HG03097 (cell line): ENCODE results near the gene C3AR1.

Experiments used
- ATAC-seq: cut with Tn5 transposase; IDR thresholded peaks from one replicate; pipeline ENCODE4 v1.9.1; 2021; ENCODE audit not compliant: unreplicated experiment, low FRiP score

Gene C3AR1

DNA sequence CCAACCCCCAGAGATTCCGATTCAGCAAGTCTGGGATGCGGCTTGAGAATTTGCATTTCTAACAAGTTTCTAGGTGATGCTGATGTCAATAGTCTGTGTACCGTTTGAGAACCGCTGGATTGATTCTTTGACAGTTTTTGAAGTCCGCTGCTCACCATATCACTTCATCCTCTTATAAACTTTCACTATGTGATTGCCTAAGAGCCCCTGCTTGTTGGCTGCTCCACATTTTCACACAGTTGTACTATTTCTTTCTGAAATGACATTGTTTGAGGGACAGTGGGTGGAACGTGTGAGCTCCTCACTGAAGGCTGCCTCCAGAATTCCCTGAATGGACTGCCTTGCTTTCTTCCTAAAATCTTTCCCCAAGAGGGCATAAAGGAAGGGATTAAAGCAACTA is 7.7 kb downstream of the C3AR1 start:
- no peak for ATAC-seq

DNA sequence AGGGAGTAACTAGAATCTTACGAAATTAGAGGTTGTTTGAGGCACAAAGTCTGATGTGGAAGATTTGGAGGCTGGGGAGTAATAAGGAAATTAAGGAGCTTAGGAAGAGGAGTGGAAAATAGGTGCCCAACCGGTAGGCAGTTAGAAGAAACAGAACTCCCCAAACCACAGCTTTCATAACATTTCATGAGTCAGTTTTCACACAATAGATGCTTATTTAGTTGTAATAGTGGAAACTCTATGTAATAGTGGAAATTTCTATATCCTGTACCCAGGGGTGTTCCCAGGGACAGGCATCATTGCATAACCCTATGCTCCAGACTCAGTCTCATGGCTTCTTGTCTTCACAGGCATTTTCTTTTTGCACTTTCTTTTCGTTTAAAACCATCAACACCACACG is 8.3 kb downstream of the C3AR1 start:
- no peak for ATAC-seq

DNA sequence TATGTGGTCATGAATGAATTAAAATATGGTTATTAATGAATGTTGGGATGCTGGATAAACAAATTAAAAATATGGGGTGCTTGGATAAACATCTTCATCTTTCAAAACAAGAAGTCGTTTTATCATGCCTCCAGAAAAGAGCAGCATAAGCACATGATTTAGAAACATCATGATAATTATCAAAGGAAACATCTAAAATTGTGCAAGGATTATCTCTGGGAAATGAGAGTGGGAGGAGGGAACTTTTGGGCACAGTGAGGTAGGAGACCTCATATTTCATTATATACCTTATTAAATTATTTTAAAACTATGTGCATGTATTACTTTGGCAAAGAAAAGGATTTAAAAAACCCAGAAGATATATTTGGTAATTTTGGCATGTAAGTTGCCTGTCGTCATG is 8.9 kb downstream of the C3AR1 start:
- no peak for ATAC-seq

DNA sequence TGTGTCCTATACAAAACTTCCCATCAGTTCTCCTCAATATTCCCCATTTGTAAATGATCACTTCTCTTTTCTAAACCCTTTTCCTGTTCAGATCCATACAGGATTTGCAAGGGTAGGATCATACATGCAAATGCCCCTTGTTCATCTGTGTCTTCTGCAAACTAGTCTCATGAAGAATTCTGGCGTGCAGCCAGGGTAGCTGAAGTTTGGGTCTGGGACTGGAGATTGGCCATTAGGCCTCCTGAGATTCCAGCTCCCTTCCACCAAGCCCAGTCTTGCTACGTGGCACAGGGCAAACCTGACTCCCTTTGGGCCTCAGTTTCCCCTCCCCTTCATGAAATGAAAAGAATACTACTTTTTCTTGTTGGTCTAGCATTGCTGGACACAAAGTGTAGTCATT is 11.3 kb downstream of the C3AR1 start:
- no peak for ATAC-seq

DNA sequence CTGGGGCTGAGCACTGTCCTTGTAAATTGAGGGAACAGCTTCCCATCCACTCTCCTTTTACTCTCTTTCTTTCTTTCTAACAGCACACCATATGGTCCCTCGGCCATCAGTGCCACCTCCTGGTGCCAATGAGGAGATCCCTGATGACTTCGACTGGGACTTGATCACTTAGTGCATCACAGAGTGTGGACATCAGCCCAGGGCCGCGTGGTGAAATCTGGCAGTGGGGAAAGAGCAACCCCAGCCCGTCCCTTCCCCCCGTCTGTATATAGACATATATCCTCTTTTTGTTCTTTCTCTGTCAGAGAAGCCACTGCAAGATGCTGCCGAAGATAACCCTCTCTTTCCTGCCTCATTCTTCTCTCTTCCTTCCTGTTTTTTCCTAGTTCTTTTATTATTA is 13.5 kb downstream of the C3AR1 start:
- ATAC-seq, result no peak

DNA sequence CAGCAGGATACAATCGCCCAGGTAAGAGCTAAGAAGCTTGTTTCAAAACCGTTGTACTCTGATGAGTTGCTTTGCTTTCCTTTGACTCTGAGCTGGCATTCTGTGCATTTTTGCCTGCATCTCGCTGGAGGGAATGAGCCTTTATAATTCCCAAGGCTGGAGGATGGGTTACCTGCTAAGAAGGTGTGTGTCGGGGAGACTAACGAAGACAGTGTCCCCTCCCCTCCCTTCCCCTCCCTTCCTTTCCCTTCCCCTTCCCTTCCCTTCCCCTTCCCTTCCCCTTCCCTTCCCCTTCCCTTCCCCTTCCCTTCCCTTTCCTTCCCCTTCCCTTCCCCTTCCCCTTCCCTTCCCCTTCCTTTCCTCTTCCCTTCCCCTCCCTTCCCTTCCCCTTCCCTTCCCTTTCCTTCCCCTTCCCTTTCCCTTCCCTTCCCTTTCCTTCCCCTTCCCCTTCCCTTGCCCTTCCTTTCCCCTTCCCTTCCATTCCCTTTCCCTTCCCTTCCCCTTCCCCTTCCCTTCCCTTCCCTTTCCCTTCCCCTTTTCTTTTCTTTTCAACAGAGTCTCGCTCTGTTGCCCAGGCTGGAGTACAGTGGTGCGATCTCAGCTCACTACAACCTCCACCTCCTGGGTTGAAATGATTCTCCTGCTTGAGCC is 15.4 kb downstream of the C3AR1 start:
- no peak for ATAC-seq

DNA sequence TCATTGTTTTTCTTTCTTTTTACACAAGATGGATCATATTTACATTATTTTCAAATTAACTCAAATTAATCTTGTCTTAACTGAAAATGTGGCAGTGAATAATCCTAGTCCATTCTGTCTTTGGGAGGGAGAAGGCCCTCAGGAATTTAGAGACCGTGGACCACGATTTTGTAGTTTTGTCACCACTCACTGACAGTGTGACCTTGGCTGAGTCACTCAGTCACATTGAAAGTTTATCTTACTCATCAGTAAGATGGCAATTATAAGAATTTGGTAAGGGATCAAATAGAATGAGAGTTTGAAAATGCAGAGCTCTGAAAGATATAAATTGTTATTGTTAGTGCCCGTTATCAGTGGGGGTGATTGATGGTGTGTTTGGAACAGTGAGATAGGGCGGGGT is 17.3 kb downstream of the C3AR1 start:
- ATAC-seq, result no peak

DNA sequence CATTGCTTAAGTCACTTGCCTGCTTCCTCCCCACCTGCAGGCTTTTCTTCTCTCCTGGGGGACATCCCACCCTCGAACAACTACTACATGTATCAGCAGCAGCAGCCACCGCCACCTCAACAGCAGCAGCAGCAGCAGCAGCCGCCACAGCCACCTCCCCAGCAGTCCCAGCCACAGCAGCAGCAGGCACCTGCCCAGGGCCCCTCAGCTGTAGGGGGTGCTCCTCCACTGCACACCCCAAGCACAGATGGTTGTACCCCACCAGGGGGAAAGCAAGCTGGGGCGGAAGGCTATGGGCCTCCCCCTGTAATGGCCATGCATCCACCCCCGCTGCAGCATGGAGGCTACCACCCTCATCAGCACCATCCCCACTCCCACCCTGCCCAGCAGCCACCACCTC is 18.3 kb downstream of the C3AR1 start:
- ATAC-seq, result no peak

DNA sequence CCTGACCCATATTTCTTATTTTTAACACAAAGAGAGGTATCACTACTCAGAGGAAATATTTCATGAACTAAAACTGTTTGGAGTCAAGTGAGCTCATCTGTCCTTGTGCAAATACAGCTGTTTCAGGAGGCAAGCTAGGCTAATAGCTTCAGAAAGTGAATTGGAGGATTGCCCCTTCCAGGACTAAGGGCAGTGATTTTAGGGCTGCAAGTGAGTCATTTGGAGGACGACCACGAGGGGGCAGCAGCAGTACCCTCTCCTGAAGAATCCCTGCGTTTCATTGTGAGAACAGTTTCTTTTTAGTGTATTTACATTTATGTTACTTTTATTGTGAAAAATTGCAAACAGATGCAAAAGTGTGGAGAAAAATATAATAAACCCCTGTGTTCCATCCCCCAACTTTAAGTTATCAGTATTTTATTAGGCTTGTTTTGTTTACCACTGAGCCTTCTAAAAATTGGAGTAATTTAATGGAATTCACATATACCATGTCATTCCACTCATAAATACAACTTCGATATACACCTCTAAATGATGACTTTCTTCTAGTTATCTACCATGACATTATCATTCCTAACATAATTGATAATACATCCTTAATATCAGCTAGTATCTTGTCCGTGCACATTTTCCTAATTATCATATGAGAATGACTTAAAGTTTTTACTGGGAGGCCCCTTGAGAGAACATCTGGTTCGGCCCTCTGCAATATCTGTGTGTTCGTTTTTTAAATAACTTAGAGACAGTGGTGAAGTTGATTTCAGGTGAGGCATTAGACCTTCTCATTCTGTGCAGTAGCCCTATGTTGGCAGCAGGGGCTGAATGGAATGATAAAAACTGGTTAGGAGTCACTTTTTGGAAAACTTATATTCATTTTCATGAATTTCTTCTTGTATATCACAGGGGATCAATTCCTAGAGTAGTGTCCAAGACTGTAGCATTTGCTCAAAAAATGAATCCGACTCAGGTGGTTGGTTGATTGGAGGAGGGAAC is 19.9 kb downstream of the C3AR1 start:
- no peak for ATAC-seq

DNA sequence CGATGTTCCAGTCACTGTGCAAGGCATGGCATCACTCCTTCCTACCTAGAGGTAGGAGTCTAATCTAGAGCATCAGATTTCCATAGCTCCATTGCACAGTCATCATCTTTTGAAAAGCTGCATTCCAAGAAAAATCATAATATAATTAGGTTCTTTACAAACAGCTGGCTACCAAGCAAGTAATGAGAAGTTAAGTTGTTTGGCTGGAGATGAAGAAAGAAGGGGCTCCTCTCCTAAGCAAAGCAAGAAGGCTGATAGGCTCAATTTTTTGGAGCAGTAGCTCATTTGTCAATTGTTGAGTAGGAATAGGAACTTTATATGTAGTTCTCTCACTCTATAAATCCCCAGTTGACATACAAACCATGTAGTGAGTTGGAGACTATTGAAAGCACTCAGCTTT is 25.4 kb downstream of the C3AR1 start:
- ATAC-seq, result no peak

DNA sequence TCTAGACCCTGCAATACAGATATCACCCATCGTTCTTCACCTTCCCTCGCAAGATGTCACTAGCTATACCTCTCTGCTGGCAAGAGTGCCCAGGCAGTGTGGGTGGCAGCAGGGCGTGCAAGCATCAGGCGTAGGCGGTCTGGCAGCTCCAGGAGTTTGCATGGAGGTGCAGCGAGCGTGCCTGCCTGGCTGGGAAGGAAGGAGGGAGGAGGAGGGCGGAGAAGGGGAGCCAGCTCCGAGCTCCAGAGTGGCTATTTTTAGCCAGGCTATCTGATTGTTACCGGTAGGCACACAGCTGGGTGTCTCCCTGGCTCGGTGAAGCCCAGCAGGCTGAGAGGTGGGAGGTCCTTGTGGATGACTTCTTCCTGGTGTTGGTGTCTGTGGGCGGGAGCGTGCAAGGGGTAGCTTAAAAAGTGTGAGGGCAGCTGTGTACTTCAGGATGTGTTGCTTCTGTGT is 27.5 kb downstream of the C3AR1 start:
- ATAC-seq, result no peak

DNA sequence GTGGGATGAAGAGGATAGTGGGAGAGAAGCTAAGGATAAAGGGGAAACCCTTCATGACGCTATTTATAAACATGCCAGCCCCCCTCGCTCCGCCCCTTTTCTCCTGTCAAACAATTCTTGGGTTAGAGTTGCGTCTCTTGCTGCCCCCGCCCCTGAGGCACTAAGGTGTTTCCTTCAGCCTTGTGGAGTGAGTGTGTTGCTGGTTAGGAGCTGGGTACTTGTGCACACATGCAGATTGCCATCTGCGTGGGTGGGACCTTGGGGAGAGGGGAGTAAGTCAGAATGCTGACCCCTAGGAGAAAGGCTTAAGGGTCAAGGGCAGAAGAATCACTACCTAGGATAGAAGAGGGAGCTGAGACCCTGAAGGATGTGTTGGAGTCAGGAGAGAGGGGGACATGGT is 28.2 kb downstream of the C3AR1 start:
- ATAC-seq, result no peak

DNA sequence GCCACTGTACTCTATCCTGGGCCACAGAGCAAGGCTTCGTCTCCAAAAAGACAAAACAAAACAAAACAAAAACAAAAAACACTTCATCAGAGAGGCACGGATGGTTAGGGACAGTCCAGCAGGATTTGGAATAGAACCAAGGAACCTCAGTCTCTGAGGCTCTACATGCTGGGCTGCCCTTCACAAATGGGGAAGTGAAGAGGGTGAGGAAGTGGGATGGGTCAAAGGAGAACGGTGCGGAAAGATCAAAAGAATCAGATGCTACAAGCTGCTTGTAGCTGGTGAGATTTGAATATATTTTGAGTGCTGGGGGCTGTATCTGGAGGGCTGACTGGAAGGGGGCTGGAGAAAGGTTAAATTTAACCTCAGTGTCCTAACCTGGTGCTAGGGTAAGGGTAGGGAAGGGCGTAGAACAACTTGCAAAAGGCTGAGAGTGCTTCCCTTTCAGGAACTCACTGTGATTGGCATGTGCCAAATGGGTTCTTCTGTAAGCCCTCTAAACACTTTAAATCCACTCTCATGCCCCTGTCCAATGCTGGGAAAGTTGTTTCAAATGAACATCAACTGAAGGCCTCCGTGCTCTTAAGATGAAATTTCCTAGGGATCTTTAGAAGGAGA is 29.0 kb downstream of the C3AR1 start:
- no peak for ATAC-seq

DNA sequence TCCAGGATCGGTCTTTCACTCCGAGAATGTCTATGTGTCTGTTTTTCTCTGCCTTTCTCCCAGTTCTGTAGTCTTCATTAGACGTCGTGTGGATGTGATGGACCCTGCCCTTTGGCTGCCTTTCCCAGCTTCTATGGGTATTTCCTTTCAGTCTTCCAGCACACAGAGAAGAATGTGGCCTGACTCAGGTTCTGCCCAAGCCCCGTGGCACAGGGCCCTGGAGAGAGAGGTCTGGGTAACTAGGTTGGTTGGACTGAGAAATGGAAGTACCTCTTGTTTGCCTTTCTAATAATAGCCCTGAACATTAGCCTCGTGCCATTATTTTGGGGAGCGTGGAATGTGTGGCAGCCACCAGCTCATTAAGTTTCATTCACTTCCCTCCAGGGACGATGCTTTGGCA is 29.8 kb downstream of the C3AR1 start:
- ATAC-seq, result no peak

DNA sequence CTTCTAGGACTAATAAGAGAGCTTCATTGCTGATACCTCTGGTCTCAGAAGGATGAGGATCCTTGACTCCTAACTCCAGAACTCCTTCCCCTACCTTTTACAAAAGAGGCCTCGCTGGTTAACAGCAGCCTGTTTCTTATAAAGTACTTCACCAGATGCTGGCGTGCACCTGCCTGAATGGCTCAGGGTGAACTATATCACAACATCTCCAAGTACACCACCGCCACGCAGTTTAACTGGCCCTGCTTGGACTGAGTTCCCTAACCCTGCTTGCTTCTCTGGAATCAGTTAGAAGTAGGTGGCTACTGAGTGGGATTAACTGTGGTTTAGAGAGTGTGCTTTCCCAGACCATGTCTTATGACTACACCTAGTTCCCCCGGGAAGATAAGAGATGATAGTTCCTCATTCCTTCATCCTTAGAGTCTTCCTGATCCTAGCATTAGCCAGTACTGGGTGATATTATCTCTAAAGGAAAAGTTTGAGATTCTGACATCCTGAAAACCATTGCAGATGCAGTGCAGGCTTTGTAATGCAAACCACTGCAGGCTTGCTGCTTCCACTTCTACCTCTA is 30.6 kb downstream of the C3AR1 start:
- ATAC-seq, result no peak

DNA sequence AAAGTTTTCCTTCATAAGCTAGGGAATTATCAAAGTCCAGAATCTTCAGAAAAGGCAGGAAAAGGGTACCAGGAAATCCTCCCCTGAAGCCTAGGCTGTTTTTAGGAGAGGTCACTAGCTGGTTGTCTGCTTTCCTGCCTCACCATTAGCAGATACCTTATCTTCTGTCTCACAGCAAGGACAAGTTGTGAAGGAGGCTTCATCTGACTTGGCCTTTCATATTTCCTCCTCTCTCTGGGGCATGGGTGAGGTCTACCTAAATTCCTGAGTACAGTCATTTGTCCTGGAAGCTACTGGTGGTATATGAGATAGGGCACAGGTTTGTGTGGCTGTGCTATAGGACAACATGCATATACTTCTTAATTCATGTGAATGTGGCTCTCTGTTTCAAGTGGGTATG is 31.4 kb downstream of the C3AR1 start:
- no peak for ATAC-seq

DNA sequence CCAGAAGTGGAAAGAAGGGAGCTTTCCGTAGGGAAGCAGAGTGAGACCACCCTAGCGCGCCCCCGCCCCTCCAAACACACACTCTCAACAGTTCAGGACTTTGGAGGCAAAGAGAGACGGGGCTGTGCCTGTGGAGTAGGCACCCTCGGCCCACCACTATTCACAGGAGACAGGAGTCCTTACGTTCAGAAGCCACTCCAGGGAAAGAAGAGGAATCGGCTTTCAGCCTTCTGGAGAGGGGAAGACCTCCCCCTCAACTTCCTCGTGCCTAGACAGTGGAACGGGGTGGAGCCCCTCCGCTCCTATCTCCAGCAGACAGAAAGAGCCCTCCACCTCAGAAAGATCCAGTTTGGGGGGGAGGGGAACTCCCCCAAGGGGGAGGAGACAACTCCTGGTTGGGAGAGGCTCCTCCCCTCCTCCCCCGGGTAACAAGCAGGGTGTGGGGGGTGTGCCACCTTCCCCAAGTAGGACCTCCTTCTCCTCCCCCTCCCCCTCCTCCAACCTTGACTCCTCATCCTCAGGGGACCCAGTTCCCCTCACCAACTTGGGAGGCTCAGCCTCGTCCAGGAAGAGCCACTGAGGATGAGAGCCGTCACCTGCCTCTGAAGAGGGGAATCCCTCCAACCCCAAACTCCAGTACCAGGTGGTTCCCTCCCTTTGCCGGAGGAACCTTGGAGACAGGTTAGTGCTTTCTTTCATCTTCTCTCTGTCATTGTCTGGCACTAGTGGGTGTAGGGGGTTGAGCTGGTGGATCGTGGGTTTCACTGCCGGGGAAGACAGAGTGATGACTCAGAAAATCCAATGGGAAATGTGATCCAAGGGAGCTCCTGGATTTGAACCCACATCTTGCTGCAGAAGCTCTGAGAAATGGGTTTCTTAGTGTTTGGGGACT is 32.8 kb downstream of the C3AR1 start:
- no peak for ATAC-seq

DNA sequence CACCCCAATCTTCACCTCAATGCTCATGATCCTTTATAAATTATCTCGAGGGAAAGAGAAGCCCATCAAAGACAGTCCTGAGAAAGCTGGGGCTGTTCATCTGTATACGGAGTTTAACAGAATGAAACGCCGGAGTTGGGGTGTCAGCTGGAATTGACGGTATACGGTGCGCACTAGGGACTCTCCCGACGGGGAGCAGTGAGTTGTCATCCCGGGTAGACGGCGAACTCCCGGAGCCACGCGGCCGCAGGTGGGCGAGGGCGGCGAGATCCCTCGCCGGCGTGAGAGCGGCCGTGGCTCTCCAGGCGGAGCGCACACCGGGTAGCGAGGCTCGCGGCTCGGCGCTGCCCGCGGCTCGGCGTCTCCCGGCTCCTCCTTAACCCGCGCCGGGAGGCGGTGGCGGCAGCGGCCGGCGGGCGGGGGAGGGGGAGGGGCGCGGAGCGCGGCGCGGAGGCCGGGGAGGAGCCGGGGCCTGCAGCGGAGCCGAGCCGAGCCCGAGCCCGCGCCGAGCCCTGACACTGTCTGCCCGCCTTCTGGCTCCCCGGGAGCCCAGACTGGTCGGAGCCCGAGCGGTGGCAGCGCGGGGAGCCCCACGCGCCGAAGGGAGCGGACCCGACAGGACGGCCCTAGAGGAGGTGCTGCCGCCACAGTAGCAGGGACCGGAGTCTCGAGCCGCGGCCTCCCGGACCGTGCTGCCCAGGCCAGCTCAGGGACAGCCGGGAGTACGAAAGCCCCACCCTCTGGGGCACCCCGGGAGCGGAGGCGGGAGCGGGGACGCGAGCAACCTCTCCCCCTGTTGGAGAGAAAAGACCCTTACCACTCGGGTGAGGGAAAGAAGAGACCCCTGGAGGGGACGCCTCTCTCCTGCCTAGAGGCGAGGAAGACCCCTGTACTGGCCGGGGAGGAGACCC is 33.7 kb downstream of the C3AR1 start, which contains the start of gene FOXJ2:
TSS of gene FOXJ2 (plus strand) at position 475 of the 911 bp plus-strand sequence. CDS start 7,117 bp downstream, outside the sequence.
- peak; percentile 66 for ATAC-seq

DNA sequence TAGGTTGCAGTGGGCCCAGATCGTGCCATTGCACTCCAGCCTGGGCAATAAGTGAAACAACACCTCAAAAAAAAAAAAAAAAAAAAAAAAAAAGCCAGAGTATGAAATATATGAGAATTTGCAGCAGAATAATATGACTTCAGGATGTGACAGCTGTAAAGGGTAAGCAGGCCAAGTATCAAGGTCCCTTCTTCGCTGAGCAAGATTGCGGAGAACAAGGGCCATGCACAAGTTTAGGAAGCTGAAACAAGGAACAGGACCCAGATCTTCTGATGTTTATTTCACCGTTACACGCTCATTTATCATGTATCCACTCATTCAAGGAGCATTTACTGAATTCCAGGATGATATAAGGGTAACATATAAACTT is 34.3 kb downstream of the C3AR1 start:
- no peak for ATAC-seq
